ENCODE measurements around the gene ELMO3. TPM values are rescaled to one million over a fixed set of nuclear protein-coding genes. Genes with fewer than 3 reads are reported as not detected.

The ELMO3 gene
- total and polyA plus RNA-seq, 2 of the 13 experiments (the other 11 are each of a cell fraction or from before 2014, with no cell fraction given), result 2.6 to 4.0 TPM

- TF ChIP-seq ZBTB37 (CRISPR knock-in tag; IDR thresholded peaks at IDR 0.05) (no peak), ZNF33B (CRISPR knock-in tag; IDR thresholded peaks at IDR 0.05) (peak; percentile 53; the same call in 1 of the 2 replicates), ZFP41 (CRISPR knock-in tag; IDR thresholded peaks at IDR 0.05; ENCODE audit: borderline replicate concordance) (peak; percentile 62; the same call in 1 of the 2 replicates), ZNF121 (CRISPR knock-in tag; IDR thresholded peaks at IDR 0.05) (peak; percentile 77), HOMEZ (CRISPR knock-in tag; IDR thresholded peaks at IDR 0.05; ENCODE audit: low read depth) (peak; percentile 63; the same call in 1 of the 2 replicates), ZNF292 (CRISPR knock-in tag; IDR thresholded peaks at IDR 0.05; ENCODE audit: borderline replicate concordance, low read depth) (no peak), ZNF12 (CRISPR knock-in tag; IDR thresholded peaks at IDR 0.05) (no peak), SIN3B (IDR thresholded peaks at IDR 0.05; ENCODE audit: low read length) (peak; percentile 62; the same call in 1 of the 2 replicates), ZBTB44 (CRISPR knock-in tag; IDR thresholded peaks at IDR 0.05) (no peak), MATR3 (CRISPR knock-in tag; IDR thresholded peaks at IDR 0.05) (no peak), ZNF576 (CRISPR knock-in tag; IDR thresholded peaks at IDR 0.05) (no peak), ELK4 (CRISPR knock-in tag; IDR thresholded peaks at IDR 0.05; ENCODE audit: borderline replicate concordance) (peak; percentile 58; the same call in 1 of the 2 replicates), ATF7-NPFF (CRISPR knock-in tag; IDR thresholded peaks at IDR 0.05; ENCODE audit: low read depth) (peak; percentile 93), JUND (CRISPR knock-in tag; IDR thresholded peaks at IDR 0.05) (no peak), PCBP2 (optimal IDR thresholded peaks at IDR 0.05; ENCODE audit: low read depth, low read length, poor library complexity, severe bottlenecking) (no peak), ZBTB14 (CRISPR knock-in tag; IDR thresholded peaks at IDR 0.05) (peak; percentile 66), E2F5 (CRISPR knock-in tag; conservative IDR thresholded peaks at IDR 0.05) (no peak; the same call in 1 of the 2 replicates), KDM5A (IDR thresholded peaks at IDR 0.05; ENCODE audit: borderline replicate concordance, low read length) (peak; percentile 84), FOXJ3 (CRISPR knock-in tag; IDR thresholded peaks at IDR 0.05; ENCODE audit: borderline replicate concordance) (0 out of 2 replicates have a peak, but pooled peaks have one; percentile 26)
These were observed 6.8 kb upstream of the ELMO3 start, which contains the start of gene E2F4 (continued) for GRCh38 chr16:67191995-67192681.

Data from HepG2 (cell line).